Mesendoderm (in vitro differentiated cells): ENCODE measurements around the gene ADAMTS15.

ENCODE experiments used
- DNase-seq: peaks from one replicate; pipeline ENCODE4 v3.0.0; 2013
- H2AK5ac ChIP-seq: 2 replicates; pipeline ENCODE4 v1.6.1; 2013; ENCODE audit warnings: low read length, inconsistent platforms
- H2BK120ac ChIP-seq: 2 replicates; pipeline ENCODE4 v1.6.1; 2013; ENCODE audit warnings: low read depth, mild to moderate bottlenecking, low read length, moderate library complexity, mixed read lengths
- H2BK15ac ChIP-seq: replicated peaks from 2 replicates; pipeline ENCODE4 v1.6.1; 2013; ENCODE audit warnings: low read depth, mild to moderate bottlenecking, moderate library complexity
- H2BK5ac ChIP-seq: 2 replicates; pipeline ENCODE4 v1.6.1; 2013; ENCODE audit warnings: low read length, inconsistent platforms
- H3K18ac ChIP-seq: 2 replicates; pipeline ENCODE4 v1.6.1; 2013; ENCODE audit warnings: mild to moderate bottlenecking, low read length, mixed read lengths
- H3K23ac ChIP-seq: one replicate; pipeline ENCODE4 v1.6.1; 2013; ENCODE audit warnings: low read length
- H3K27ac ChIP-seq: 2 replicates; pipeline ENCODE4 v1.5.1; 2013; ENCODE audit warnings: low read depth, mild to moderate bottlenecking, inconsistent platforms, low read length, moderate library complexity
- H3K27me3 ChIP-seq: 2 replicates; pipeline ENCODE4 v1.6.1; 2013; ENCODE audit warnings: low read length, control low read depth, mild to moderate bottlenecking, inconsistent platforms; ENCODE audit not compliant: insufficient read depth, poor library complexity
- H3K36me3 ChIP-seq: 2 replicates; pipeline ENCODE4 v1.6.1; 2013; ENCODE audit warnings: low read length, inconsistent platforms; ENCODE audit not compliant: control insufficient read depth, insufficient read depth
- H3K4ac ChIP-seq: one replicate; pipeline ENCODE4 v1.6.1; 2013; ENCODE audit warnings: low read depth, mild to moderate bottlenecking, low read length, moderate library complexity
- H3K4me1 ChIP-seq: 2 replicates; pipeline ENCODE4 v1.6.1; 2013; ENCODE audit warnings: low read depth, low read length, inconsistent platforms; ENCODE audit not compliant: control insufficient read depth
- H3K4me2 ChIP-seq: 2 replicates; pipeline ENCODE4 v1.6.1; 2013; ENCODE audit warnings: low read length
- H3K4me3 ChIP-seq: 2 replicates; pipeline ENCODE4 v1.5.1; 2013; ENCODE audit warnings: mild to moderate bottlenecking, low read length
- H3K56ac ChIP-seq: one replicate; pipeline ENCODE4 v1.6.1; 2013; ENCODE audit warnings: low read length
- H3K79me1 ChIP-seq: 2 replicates; pipeline ENCODE4 v1.6.1; 2013; ENCODE audit warnings: low read length, inconsistent platforms
- H3K79me2 ChIP-seq: 2 replicates; pipeline ENCODE4 v1.6.1; 2013; ENCODE audit warnings: mild to moderate bottlenecking, low read length; ENCODE audit not compliant: control insufficient read depth, insufficient read depth
- H3K9ac ChIP-seq: 2 replicates; pipeline ENCODE4 v1.6.1; 2013; ENCODE audit warnings: low read length, inconsistent platforms
- H4K5ac ChIP-seq: one replicate; pipeline ENCODE4 v1.6.1; 2013; ENCODE audit warnings: low read length
- H4K8ac ChIP-seq: one replicate; pipeline ENCODE4 v1.6.1; 2013; ENCODE audit warnings: low read depth, mild to moderate bottlenecking, control low read depth, low read length, moderate library complexity
- WGBS: extraction: QIAGEN DNeasy Blood & Tissue Kit; methylation state at CpG from one replicate; pipeline ENCODE4 v1.1.7; 2013; ENCODE audit warnings: low lambda C conversion rate, missing lambda C conversion rate; ENCODE audit not compliant: insufficient coverage; ENCODE audit errors: extremely low coverage; 5-methylcytosine and 5-hydroxymethylcytosine counted together

Gene ADAMTS15

DNA sequence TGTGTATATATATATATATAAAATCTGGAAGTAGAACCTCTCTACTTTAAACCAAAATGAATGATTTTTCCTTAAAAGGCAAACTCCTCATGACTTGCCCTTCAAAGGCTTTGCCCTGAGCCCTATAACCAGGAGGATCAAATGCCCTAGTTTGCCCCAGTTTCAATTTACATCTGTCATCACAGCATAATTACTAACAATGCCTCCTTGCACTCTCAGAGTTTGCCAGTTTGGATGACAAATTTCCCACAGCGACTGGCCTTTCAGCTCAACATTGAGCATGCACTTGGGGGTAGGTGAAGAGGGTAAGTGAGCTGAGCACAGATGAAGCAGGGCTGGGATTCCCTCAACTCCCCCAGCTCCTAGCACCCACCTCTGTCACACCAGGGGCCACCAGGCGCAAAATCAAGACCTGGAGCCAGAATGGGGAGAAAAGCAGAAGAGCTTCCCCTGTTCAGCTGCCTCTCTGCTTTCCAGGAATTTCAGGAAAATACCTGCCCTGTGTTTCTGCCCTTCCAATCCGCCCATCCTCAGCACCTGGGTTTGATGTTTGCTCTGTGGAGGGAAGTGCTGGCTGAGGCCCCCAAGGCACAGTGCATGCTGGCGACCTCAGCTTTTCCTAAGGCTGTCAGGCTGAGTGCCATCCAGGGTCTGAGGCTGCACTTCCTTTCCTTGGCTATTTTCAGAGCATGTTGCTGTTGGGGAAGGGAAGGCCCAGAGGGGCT, 67.5 kb downstream of the ADAMTS15 start:
- Histone ChIP-seq H4K5ac (no peak overlapping the region), H2BK120ac (no peak overlapping the region), H3K79me2 (no peaks in the 10 kb centered on the region), H3K23ac (no peak overlapping the region), H2BK5ac (no peak overlapping the region), H3K79me1 (no peaks in the 10 kb centered on the region), H3K4me3 (no peak overlapping the region), H3K18ac (no peak overlapping the region), H3K27ac (no peak overlapping the region), H2AK5ac (no peak overlapping the region), H3K27me3 (no peaks in the 10 kb centered on the region), H3K4me1 (no peaks in the 10 kb centered on the region), H3K56ac (peak overlapping the region; percentile 34), H3K4ac (no peak overlapping the region), H3K36me3 (no peaks in the 10 kb centered on the region), H3K9ac (no peak overlapping the region), H2BK15ac (no peak overlapping the region), H3K4me2 (no peak overlapping the region), H4K8ac (no peak overlapping the region)
- DNase-seq = peak; percentile 46
- no CpG with 5 or more reads among the region's 4 CpGs for WGBS

DNA sequence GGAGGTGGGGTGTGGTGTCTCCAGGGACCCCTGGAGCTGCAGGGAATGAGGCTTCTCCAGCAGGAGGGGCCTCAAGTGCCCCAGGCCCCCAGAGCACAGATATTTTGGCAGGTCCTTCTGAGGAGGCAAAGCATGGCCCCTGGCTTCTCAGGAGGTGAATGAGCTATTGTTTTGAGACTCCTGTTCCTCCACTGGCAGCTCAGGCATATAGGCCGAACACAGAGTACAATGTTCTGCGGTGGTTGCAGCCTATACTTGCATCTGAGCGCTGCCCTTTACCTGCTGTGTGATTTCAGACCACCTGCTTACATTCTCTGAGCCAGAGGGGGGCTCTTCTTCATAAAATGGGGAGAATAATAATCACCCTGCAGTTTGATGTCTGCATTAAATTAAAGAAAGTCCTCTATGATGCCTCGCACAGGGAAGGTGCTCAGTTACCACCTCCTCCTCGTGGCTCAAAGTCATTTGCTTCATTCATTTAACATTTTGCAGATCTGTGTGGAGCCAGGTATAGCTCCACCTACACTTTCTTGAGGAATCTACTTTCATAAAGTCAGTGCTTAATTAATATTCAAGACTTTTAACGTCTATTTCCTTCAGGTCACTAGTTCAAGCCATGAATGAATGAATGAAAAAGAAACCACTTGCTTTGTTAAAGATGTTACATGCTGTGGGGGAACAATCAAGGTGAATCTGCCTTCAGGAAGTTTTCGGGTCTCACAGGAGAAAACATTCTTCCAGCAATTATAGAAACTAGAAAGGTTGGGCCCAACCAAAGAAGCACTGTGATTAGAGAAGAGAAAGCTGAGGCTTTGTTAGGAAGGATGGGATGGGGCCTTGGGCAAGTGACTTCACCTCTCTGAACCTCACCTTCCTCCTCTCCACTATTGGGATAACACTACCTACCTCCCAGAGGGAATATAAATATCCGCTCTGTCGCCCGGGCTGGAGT, 68.4 kb downstream of the ADAMTS15 start:
- Histone ChIP-seq H4K8ac (no peak overlapping the region), H3K79me1 (no peaks in the 10 kb centered on the region), H3K27ac (no peak overlapping the region), H3K23ac (no peak overlapping the region), H3K27me3 (no peaks in the 10 kb centered on the region), H3K36me3 (no peaks in the 10 kb centered on the region), H3K18ac (no peak overlapping the region), H2BK5ac (no peak overlapping the region), H3K4me2 (no peak overlapping the region), H3K56ac (no peak overlapping the region), H2BK120ac (no peak overlapping the region), H4K5ac (no peak overlapping the region), H3K9ac (no peak overlapping the region), H3K4me1 (no peaks in the 10 kb centered on the region), H3K79me2 (no peaks in the 10 kb centered on the region), H3K4ac (no peak overlapping the region), H3K4me3 (no peak overlapping the region), H2BK15ac (no peak overlapping the region), H2AK5ac (no peak overlapping the region)
- WGBS = no CpG with 5 or more reads among the region's 10 CpGs
- DNase-seq = no peak

DNA sequence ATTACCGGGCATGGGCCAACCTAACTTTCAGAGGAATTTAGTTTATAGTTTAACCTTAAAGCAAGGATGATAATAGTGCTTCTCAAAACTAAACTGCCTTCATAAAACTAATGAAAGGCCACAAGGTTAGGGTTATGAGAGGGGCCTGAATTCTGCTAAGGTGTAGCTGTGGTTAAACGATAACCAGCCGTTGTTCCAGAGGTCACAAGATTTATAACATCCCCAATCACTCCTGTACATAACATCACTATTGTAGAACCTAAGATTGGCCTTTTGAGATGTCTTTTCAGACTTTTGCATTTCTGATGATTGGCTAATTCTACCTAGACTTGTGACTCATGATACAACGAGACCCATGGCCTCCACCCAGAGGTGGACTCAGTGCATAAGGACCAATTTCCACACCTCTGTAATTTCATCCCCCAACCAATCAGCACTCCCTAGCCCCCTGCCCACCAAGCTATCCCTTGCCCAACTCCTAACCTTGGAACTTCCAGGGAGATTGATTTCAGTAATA, 69.8 kb downstream of the ADAMTS15 start:
- Histone ChIP-seq H3K36me3 (no peaks in the 10 kb centered on the region), H3K79me2 (no peaks in the 10 kb centered on the region), H3K4me1 (peaks cover 6% of the 10 kb centered on the region), H3K23ac (no peak overlapping the region), H4K8ac (no peak overlapping the region), H3K27me3 (no peaks in the 10 kb centered on the region), H2BK15ac (no peak overlapping the region), H3K9ac (no peak overlapping the region), H3K56ac (no peak overlapping the region), H3K18ac (no peak overlapping the region), H3K27ac (no peak overlapping the region), H2AK5ac (no peak overlapping the region), H3K4ac (no peak overlapping the region), H3K79me1 (no peaks in the 10 kb centered on the region), H2BK120ac (no peak overlapping the region), H2BK5ac (no peak overlapping the region), H4K5ac (no peak overlapping the region), H3K4me2 (no peak overlapping the region), H3K4me3 (no peak overlapping the region)
- no peak for DNase-seq
- WGBS = no CpG with 5 or more reads among the region's 4 CpGs

DNA sequence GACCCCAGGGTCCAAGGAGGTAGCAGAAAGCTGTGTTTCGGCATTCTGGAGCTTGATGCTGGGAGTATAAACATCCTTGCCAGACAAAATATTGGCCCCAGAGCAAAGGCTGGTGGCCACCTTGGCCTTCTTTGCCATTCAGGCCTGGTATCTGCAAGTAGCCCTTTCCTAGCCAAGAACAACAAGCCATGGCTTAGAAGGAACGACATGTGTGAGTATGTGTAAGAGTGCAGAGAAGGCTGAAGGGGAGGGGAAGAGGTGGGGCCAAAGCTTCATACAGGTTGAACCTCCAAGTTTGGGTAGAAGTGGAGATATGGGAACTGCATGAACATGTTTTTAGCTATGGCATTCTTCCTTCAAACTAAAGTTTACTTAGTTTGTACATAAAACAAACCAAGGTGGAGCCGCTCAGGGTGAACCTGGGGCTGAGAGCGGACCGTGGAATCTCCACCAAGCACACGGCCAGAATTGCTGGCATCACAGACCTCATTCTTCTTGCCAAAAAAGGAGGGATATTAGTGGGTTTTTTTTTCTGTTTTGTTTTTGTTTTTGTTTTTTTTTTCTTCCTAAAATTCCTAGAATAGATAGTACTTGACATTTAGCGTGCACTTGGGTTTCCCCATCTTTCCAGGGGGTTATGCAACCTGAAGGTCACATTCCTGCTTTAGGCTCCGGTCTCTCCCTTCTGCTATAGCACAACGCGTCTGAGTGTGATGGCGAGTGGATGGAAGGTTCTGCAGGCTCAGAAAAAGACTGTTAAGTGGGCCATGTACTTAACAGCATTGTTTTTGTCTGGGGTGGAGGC, 70.9 kb downstream of the ADAMTS15 start:
- H2AK5ac ChIP-seq = no peak overlapping the region

DNA sequence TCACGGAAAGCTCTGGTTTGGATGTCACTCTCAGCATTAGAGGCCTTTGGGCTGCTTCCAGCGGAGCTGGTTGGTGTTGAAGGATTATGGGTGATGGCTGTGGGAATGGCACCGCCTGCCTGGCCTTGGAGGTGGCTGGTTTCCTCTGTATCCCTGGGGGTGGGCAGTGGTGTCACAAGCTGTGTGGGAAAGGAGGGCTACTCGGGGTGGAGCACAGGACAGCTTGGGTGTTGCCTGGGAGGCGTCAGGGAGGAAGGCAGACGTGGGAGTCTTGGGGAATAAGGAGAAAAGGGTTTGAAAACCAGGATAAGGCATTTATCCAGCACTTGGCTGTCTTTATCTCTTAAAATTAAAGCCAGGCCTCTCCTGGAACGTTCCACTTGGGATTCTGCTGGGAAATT, 71.8 kb downstream of the ADAMTS15 start:
- H3K27ac ChIP-seq = no peak overlapping the region
- H3K9ac ChIP-seq = no peak overlapping the region

More for the DNA sequence above, 70.9 kb downstream of the ADAMTS15 start:
- Histone ChIP-seq H3K4ac (no peak overlapping the region), H3K4me3 (no peak overlapping the region), H4K8ac (no peak overlapping the region), H2BK15ac (no peak overlapping the region), H3K79me2 (no peaks in the 10 kb centered on the region), H3K4me1 (peaks cover 6% of the 10 kb centered on the region), H3K79me1 (no peaks in the 10 kb centered on the region), H3K27ac (no peak overlapping the region), H3K9ac (no peak overlapping the region), H3K23ac (no peak overlapping the region), H3K56ac (no peak overlapping the region), H3K27me3 (no peaks in the 10 kb centered on the region), H3K18ac (no peak overlapping the region), H3K36me3 (no peaks in the 10 kb centered on the region), H4K5ac (no peak overlapping the region), H2BK120ac (no peak overlapping the region), H3K4me2 (no peak overlapping the region), H2BK5ac (no peak overlapping the region)
- WGBS = no CpG with 5 or more reads among the region's 11 CpGs
- DNase-seq = no peak

More for the DNA sequence above, 71.8 kb downstream of the ADAMTS15 start:
- peaks cover 6% of the 10 kb centered on the region for H3K4me1 ChIP-seq
- H3K4ac ChIP-seq = no peak overlapping the region
- H2AK5ac ChIP-seq = peak overlapping the region; percentile 33
- no peaks in the 10 kb centered on the region for H3K36me3 ChIP-seq
- DNase-seq = no peak
- no CpG with 5 or more reads among the region's 7 CpGs for WGBS
- no peak overlapping the region for H2BK120ac ChIP-seq
- H4K8ac ChIP-seq = no peak overlapping the region
- H3K79me2 ChIP-seq = no peaks in the 10 kb centered on the region
- no peak overlapping the region for H3K4me3 ChIP-seq
- H3K27me3 ChIP-seq = no peaks in the 10 kb centered on the region
- no peak overlapping the region for H4K5ac ChIP-seq
- no peak overlapping the region for H3K56ac ChIP-seq
- no peak overlapping the region for H3K18ac ChIP-seq
- no peaks in the 10 kb centered on the region for H3K79me1 ChIP-seq
- H3K23ac ChIP-seq = no peak overlapping the region
- no peak overlapping the region for H2BK15ac ChIP-seq
- H3K4me2 ChIP-seq = no peak overlapping the region
- no peak overlapping the region for H2BK5ac ChIP-seq
